HG03520 (cell line): ENCODE results near the gene CPNE7.
"Not testable (repeated sequence)": the region's sequence is repeated elsewhere in the genome, so short reads cannot be mapped to it uniquely, and the experiment has no call there.

Experiments
- ATAC-seq: cut with Tn5 transposase; IDR thresholded peaks from one replicate; pipeline ENCODE4 v1.9.1; 2021; ENCODE audit warnings: mild to moderate bottlenecking, moderate library complexity; ENCODE audit not compliant: unreplicated experiment

CPNE7 gene

GRCh38 chr16:89565256-89565505 is 10.4 kb upstream of the CPNE7 start:
- ATAC-seq, result no peak

- ATAC-seq, result no peak
Observed at GRCh38 chr16:89565506-89566372, 9.8 kb upstream of the CPNE7 start.

GRCh38 chr16:89567656-89568594 is 7.6 kb upstream of the CPNE7 start:
- ATAC-seq, result no peak

GRCh38 chr16:89569506-89570341 is 5.8 kb upstream of the CPNE7 start:
- no peak for ATAC-seq

- ATAC-seq, result no peak
Observed at GRCh38 chr16:89570342-89570923, 5.1 kb upstream of the CPNE7 start.

GRCh38 chr16:89570983-89571598 is 4.5 kb upstream of the CPNE7 start:
- ATAC-seq, result not testable (repeated sequence)

GRCh38 chr16:89571636-89572035 is 3.9 kb upstream of the CPNE7 start:
- ATAC-seq, result no peak

- no peak for ATAC-seq
Observed at GRCh38 chr16:89572073-89572484, 3.5 kb upstream of the CPNE7 start.

- no peak for ATAC-seq
Observed at GRCh38 chr16:89572485-89573205, 2.9 kb upstream of the CPNE7 start.

- ATAC-seq, result no peak
Observed at GRCh38 chr16:89573826-89574680, 1.5 kb upstream of the CPNE7 start.

- no peak for ATAC-seq
Observed at GRCh38 chr16:89574681-89575246, 794 bp upstream of the CPNE7 start.

- ATAC-seq, result no peak
Observed at GRCh38 chr16:89576153-89577054, 846 bp downstream of the CPNE7 start.

- no peak for ATAC-seq
Observed at GRCh38 chr16:89577055-89577759, 1.6 kb downstream of the CPNE7 start.

- ATAC-seq, result no peak
Observed at GRCh38 chr16:89579351-89579750, 3.8 kb downstream of the CPNE7 start.

- ATAC-seq, result no peak
Observed at GRCh38 chr16:89581045-89581695, 5.6 kb downstream of the CPNE7 start.

GRCh38 chr16:89581861-89582563 is 6.5 kb downstream of the CPNE7 start:
- no peak for ATAC-seq
